CD4-positive, CD25-positive, alpha-beta regulatory T cell (primary cell): Measurements from ENCODE around the gene CAMKMT. TPM values are rescaled to one million over a fixed set of nuclear protein-coding genes. Genes with fewer than 3 reads are reported as not detected.

Experiments used
- ATAC-seq, 2 donors: fragments of 150-1000 bp; cut with Tn5 transposase; one replicate each; pipeline ENCODE4 v1.10.0; 2021; ENCODE audit warnings: low read depth in 2 of 2, moderate number of reproducible peaks in 2 of 2, moderate library complexity in 1 of 2
- DNase-seq, 3 donors: peaks; one replicate each; pipeline versions ENCODE4 v3.0.0 to v3.0.0-alpha.2; 2012 to 2022; ENCODE audit warnings: mixed read lengths in 1 of 3
- H3K27ac ChIP-seq: one replicate; pipeline ENCODE4 v1.7.0; 2013; ENCODE audit warnings: mild to moderate bottlenecking, low read length; ENCODE audit not compliant: insufficient read depth, poor library complexity, severe bottlenecking
- H3K27me3 ChIP-seq: one replicate; pipeline ENCODE4 v1.7.0; 2013; ENCODE audit warnings: low read length; ENCODE audit not compliant: control insufficient read depth, insufficient read depth
- H3K36me3 ChIP-seq: one replicate; pipeline ENCODE4 v1.7.0; 2013; ENCODE audit warnings: mild to moderate bottlenecking, low read length, moderate library complexity; ENCODE audit not compliant: control insufficient read depth, insufficient read depth
- H3K4me1 ChIP-seq: 2 replicates; pipeline ENCODE4 v1.7.0; 2013; ENCODE audit warnings: mild to moderate bottlenecking, low read length; ENCODE audit not compliant: insufficient read depth, control insufficient read depth, poor library complexity, severe bottlenecking
- H3K4me3 ChIP-seq: one replicate; pipeline ENCODE4 v1.7.0; 2013; ENCODE audit warnings: low read depth, mild to moderate bottlenecking, low read length, moderate library complexity
- H3K9me3 ChIP-seq, 2 experiments: 1 replicate in 1 of 2; 2 replicates in 1 of 2; pipeline ENCODE4 v1.7.0; 2013; ENCODE audit warnings: low read length in 2 of 2, mild to moderate bottlenecking in 1 of 2, moderate library complexity in 1 of 2; ENCODE audit not compliant: control insufficient read depth in 2 of 2
- H3K27ac Mint-ChIP-seq, 3 donors: one replicate each; pipeline ENCODE4 v1.8.0; 2020 to 2022; ENCODE audit warnings: mild to moderate bottlenecking in 3 of 3, mixed read lengths in 3 of 3, moderate library complexity in 2 of 3
- H3K27me3 Mint-ChIP-seq: one replicate; pipeline ENCODE4 v1.8.0; 2022; ENCODE audit warnings: mild to moderate bottlenecking, mixed read lengths
- H3K36me3 Mint-ChIP-seq: one replicate; pipeline ENCODE4 v1.8.0; 2020; ENCODE audit warnings: mixed read lengths
- H3K4me1 Mint-ChIP-seq, 4 donors: one replicate each; pipeline ENCODE4 v1.8.0; 2020 to 2022; ENCODE audit warnings: mixed read lengths in 4 of 4, mild to moderate bottlenecking in 1 of 4
- H3K4me3 Mint-ChIP-seq, 4 donors: one replicate each; pipeline ENCODE4 v1.8.0; 2020 to 2022; ENCODE audit warnings: mild to moderate bottlenecking in 4 of 4, mixed read lengths in 4 of 4, moderate library complexity in 3 of 4
- H3K9me3 Mint-ChIP-seq, 7 donors: one replicate each; pipeline ENCODE4 v1.8.0; 2020 to 2022; ENCODE audit warnings: mixed read lengths in 7 of 7, mild to moderate bottlenecking in 3 of 7, moderate library complexity in 2 of 7
- polyA plus RNA-seq, 4 donors: library from polyadenylated mRNA; unstranded; fragments of 300-500 nt; fragmentation: Illumina TruSeq; gene quantifications; one replicate each; pipeline ENCODE4 v1.2.3, GENCODE V29; 2021
- total RNA-seq: library from RNA; stranded (reverse); gene quantifications from one replicate; pipeline ENCODE4 v1.2.3, GENCODE V29; 2022

CAMKMT gene
- total and polyA plus RNA-seq, 5 donors from 2014 or later: 17.6 to 27.6 (median 19.5) TPM

- Histone ChIP-seq H3K27ac (no peak overlapping the region), H3K9me3 (no peaks in the 10 kb centered on the region), H3K27me3 (no peaks in the 10 kb centered on the region), H3K4me1 (no peaks in the 10 kb centered on the region), H3K4me3 (no peak overlapping the region), H3K36me3 (no peaks in the 10 kb centered on the region)
- H3K4me3 Mint-ChIP-seq: no peak overlapping the region
- ATAC-seq (no peak), DNase-seq (no peak)
- H3K36me3 Mint-ChIP-seq: peaks cover 8% of the 10 kb centered on the region
- peaks cover 0 to 3% (median 0%) of the 10 kb centered on the region in 7 donors for H3K9me3 Mint-ChIP-seq
- peak overlapping the region in 1 of 3 donors; percentile 35 for H3K27ac Mint-ChIP-seq
- no peaks in the 10 kb centered on the region for H3K27me3 Mint-ChIP-seq
- H3K4me1 Mint-ChIP-seq: peaks cover 0 to 5% (median 2%) of the 10 kb centered on the region in 4 donors
These were observed 277.7 kb downstream of the CAMKMT start for GRCh38 chr2:44639399-44639798.

- Mint-ChIP-seq H3K4me3 (no peak overlapping the region), H3K27ac (no peak overlapping the region), H3K27me3 (no peaks in the 10 kb centered on the region), H3K9me3 (peaks cover 0 to 3% (median 0%) of the 10 kb centered on the region in 7 donors), H3K36me3 (peaks cover 8% of the 10 kb centered on the region), H3K4me1 (peaks cover 0 to 5% (median 2%) of the 10 kb centered on the region in 4 donors)
- Histone ChIP-seq H3K9me3 (no peaks in the 10 kb centered on the region), H3K4me3 (no peak overlapping the region), H3K4me1 (no peaks in the 10 kb centered on the region), H3K27me3 (no peaks in the 10 kb centered on the region), H3K27ac (no peak overlapping the region), H3K36me3 (no peaks in the 10 kb centered on the region)
- DNase-seq: no peak
- ATAC-seq: no peak
These were observed 280.5 kb downstream of the CAMKMT start for GRCh38 chr2:44642123-44642857.

GRCh38 chr2:44645937-44646336, 284.2 kb downstream of the CAMKMT start:
- DNase-seq: no peak
- H3K9me3 Mint-ChIP-seq: peaks cover 0 to 3% (median 0%) of the 10 kb centered on the region in 7 donors
- no peaks in the 10 kb centered on the region for H3K36me3 ChIP-seq
- H3K4me1 Mint-ChIP-seq: peaks cover 0 to 5% (median 2%) of the 10 kb centered on the region in 4 donors
- no peaks in the 10 kb centered on the region for H3K4me1 ChIP-seq
- no peaks in the 10 kb centered on the region for H3K9me3 ChIP-seq
- H3K27me3 Mint-ChIP-seq: no peaks in the 10 kb centered on the region
- ATAC-seq: no peak
- no peak overlapping the region for H3K27ac ChIP-seq
- no peak overlapping the region for H3K4me3 Mint-ChIP-seq
- H3K36me3 Mint-ChIP-seq: peaks cover 6% of the 10 kb centered on the region
- no peak overlapping the region for H3K27ac Mint-ChIP-seq
- H3K27me3 ChIP-seq: no peaks in the 10 kb centered on the region
- H3K4me3 ChIP-seq: no peak overlapping the region

- H3K9me3 ChIP-seq: no peaks in the 10 kb centered on the region
- H3K4me1 Mint-ChIP-seq: peaks cover 0 to 5% (median 2%) of the 10 kb centered on the region in 4 donors
- H3K4me1 ChIP-seq: no peaks in the 10 kb centered on the region
- DNase-seq (no peak), ATAC-seq (no peak)
- no peak overlapping the region for H3K27ac ChIP-seq
- no peaks in the 10 kb centered on the region for H3K27me3 ChIP-seq
- H3K4me3 ChIP-seq: no peak overlapping the region
- no peak overlapping the region for H3K4me3 Mint-ChIP-seq
- H3K9me3 Mint-ChIP-seq: no peaks in the 10 kb centered on the region
- H3K27ac Mint-ChIP-seq: no peak overlapping the region
- no peaks in the 10 kb centered on the region for H3K36me3 ChIP-seq
- H3K36me3 Mint-ChIP-seq: peaks cover 3% of the 10 kb centered on the region
- H3K27me3 Mint-ChIP-seq: no peaks in the 10 kb centered on the region
These were observed 287.6 kb downstream of the CAMKMT start for GRCh38 chr2:44649381-44649780.

GRCh38 chr2:44650796-44651195, 289.0 kb downstream of the CAMKMT start:
- H3K27me3 Mint-ChIP-seq: no peaks in the 10 kb centered on the region

GRCh38 chr2:44651974-44652373, 290.2 kb downstream of the CAMKMT start:
- Histone ChIP-seq H3K4me3 (no peak overlapping the region), H3K27me3 (no peaks in the 10 kb centered on the region), H3K36me3 (no peaks in the 10 kb centered on the region), H3K4me1 (no peaks in the 10 kb centered on the region), H3K27ac (no peak overlapping the region), H3K9me3 (no peaks in the 10 kb centered on the region)
- Mint-ChIP-seq H3K36me3 (peaks cover 3% of the 10 kb centered on the region), H3K4me1 (peaks cover 0 to 7% (median 2%) of the 10 kb centered on the region in 4 donors), H3K27me3 (no peaks in the 10 kb centered on the region), H3K9me3 (no peaks in the 10 kb centered on the region), H3K27ac (no peak overlapping the region), H3K4me3 (no peak overlapping the region)
- DNase-seq: no peak
- no peak for ATAC-seq

More at GRCh38 chr2:44650796-44651195, 289.0 kb downstream of the CAMKMT start:
- H3K36me3 ChIP-seq: no peaks in the 10 kb centered on the region
- H3K4me1 ChIP-seq: no peaks in the 10 kb centered on the region
- H3K27me3 ChIP-seq: no peaks in the 10 kb centered on the region
- Mint-ChIP-seq H3K4me1 (peaks cover 0 to 5% (median 2%) of the 10 kb centered on the region in 4 donors), H3K9me3 (no peaks in the 10 kb centered on the region), H3K27ac (no peak overlapping the region), H3K36me3 (peaks cover 3% of the 10 kb centered on the region), H3K4me3 (no peak overlapping the region)
- no peaks in the 10 kb centered on the region for H3K9me3 ChIP-seq
- DNase-seq: no peak
- H3K27ac ChIP-seq: no peak overlapping the region
- no peak overlapping the region for H3K4me3 ChIP-seq
- ATAC-seq: no peak

- no peak overlapping the region for H3K27ac ChIP-seq
- H3K4me1 ChIP-seq: no peaks in the 10 kb centered on the region
- H3K36me3 ChIP-seq: no peaks in the 10 kb centered on the region
- Mint-ChIP-seq H3K9me3 (no peaks in the 10 kb centered on the region), H3K36me3 (peaks cover 3% of the 10 kb centered on the region), H3K4me3 (no peak overlapping the region), H3K27me3 (no peaks in the 10 kb centered on the region), H3K27ac (no peak overlapping the region), H3K4me1 (peaks cover 0 to 7% (median 2%) of the 10 kb centered on the region in 4 donors)
- no peak for DNase-seq
- no peaks in the 10 kb centered on the region for H3K9me3 ChIP-seq
- no peak overlapping the region for H3K4me3 ChIP-seq
- no peaks in the 10 kb centered on the region for H3K27me3 ChIP-seq
- ATAC-seq: no peak
These were observed 291.0 kb downstream of the CAMKMT start for GRCh38 chr2:44652701-44653100.

GRCh38 chr2:44655401-44655864, 293.7 kb downstream of the CAMKMT start:
- H3K27me3 Mint-ChIP-seq: no peaks in the 10 kb centered on the region
- H3K4me1 Mint-ChIP-seq: peaks cover 0 to 7% (median 2%) of the 10 kb centered on the region in 4 donors
- Histone ChIP-seq H3K4me1 (no peaks in the 10 kb centered on the region), H3K27me3 (no peaks in the 10 kb centered on the region), H3K27ac (no peak overlapping the region), H3K9me3 (no peaks in the 10 kb centered on the region), H3K36me3 (no peaks in the 10 kb centered on the region), H3K4me3 (no peak overlapping the region)
- DNase-seq: no peak
- H3K27ac Mint-ChIP-seq: peak overlapping the region in 1 of 3 donors; percentile 34
- H3K36me3 Mint-ChIP-seq: no peaks in the 10 kb centered on the region
- no peak for ATAC-seq
- H3K9me3 Mint-ChIP-seq: no peaks in the 10 kb centered on the region
- H3K4me3 Mint-ChIP-seq: no peak overlapping the region
